Activated T-cell treated with anti-CD3 and anti-CD28 coated beads, Interleukin-2, amount 50 U/mL, for 72 hours (primary cell): ENCODE data around the gene PCDHGC5. TPM values are rescaled to one million over a fixed set of nuclear protein-coding genes. Genes with fewer than 3 reads are reported as not detected.

Experiments
- ATAC-seq, 2 donors: fragments of 150-1000 bp; cut with Tn5 transposase; replicated peaks in 1 of 2; 2 replicates each; pipeline ENCODE4 v1.10.0; 2021; ENCODE audit warnings: moderate library complexity in 2 of 2, mild to moderate bottlenecking in 1 of 2
- DNase-seq, 2 donors: peaks; one replicate each; pipeline ENCODE4 v3.0.0; 2021 to 2022; ENCODE audit warnings: mixed read lengths in 1 of 2
- H3K27ac Mint-ChIP-seq: one replicate; pipeline ENCODE4 v1.8.0; 2022; ENCODE audit warnings: mild to moderate bottlenecking, moderate library complexity, mixed read lengths
- H3K27me3 Mint-ChIP-seq: one replicate; pipeline ENCODE4 v1.8.0; 2022; ENCODE audit warnings: low read depth, mixed read lengths
- H3K36me3 Mint-ChIP-seq, 2 donors: one replicate each; pipeline ENCODE4 v1.8.0; 2022; ENCODE audit warnings: mixed read lengths in 2 of 2, mild to moderate bottlenecking in 1 of 2; ENCODE audit not compliant: insufficient read depth in 2 of 2
- H3K4me1 Mint-ChIP-seq: one replicate; pipeline ENCODE4 v1.8.0; 2022; ENCODE audit warnings: low read depth, mixed read lengths
- H3K4me3 Mint-ChIP-seq, 2 donors: one replicate each; pipeline ENCODE4 v1.8.0; 2022; ENCODE audit warnings: mild to moderate bottlenecking in 2 of 2, mixed read lengths in 2 of 2, moderate library complexity in 2 of 2
- H3K9me3 Mint-ChIP-seq, 2 donors: one replicate each; pipeline ENCODE4 v1.8.0; 2022; ENCODE audit warnings: mixed read lengths in 2 of 2
- total RNA-seq, 2 donors: library from RNA; stranded (reverse); gene quantifications; one replicate each; pipeline ENCODE4 v1.2.3, GENCODE V29; 2022

The PCDHGC5 gene
- total RNA-seq, 2 donors from 2014 or later = not detected

- Mint-ChIP-seq H3K4me1 (no peaks in the 10 kb centered on the region), H3K4me3 (no peak overlapping the region), H3K27ac (peak overlapping the region; percentile 82), H3K36me3 (peaks cover 3 to 18% of the 10 kb centered on the region in 2 donors), H3K27me3 (no peaks in the 10 kb centered on the region), H3K9me3 (no peaks in the 10 kb centered on the region)
- DNase-seq (no peak), ATAC-seq (no peak)
Observed at GRCh38 chr5:141534492-141535213, 45.8 kb downstream of the PCDHGC5 start.

Other genes with a start within 250 kb of the PCDHGC5 start
- gene PCDHB15, start 243.7 kb upstream of the PCDHGC5 start, total RNA-seq = not detected
- gene SLC25A2, start 185.0 kb upstream of the PCDHGC5 start, total RNA-seq = under 1 TPM; 0.46 to 0.63 TPM
- 10 to 100 TPM; 56.7 to 62.5 TPM for gene TAF7, start 168.3 kb upstream of the PCDHGC5 start, total RNA-seq
- under 1 TPM; 0.05 TPM for gene PCDHGA1, start 158.6 kb upstream of the PCDHGC5 start, total RNA-seq
- under 1 TPM in 1 of 2 donors, not detected in 1; 0.07 TPM for gene PCDHGA2, start 150.3 kb upstream of the PCDHGC5 start, total RNA-seq
- under 1 TPM in 1 of 2 donors, not detected in 1; 0.12 TPM for gene PCDHGA3, start 145.3 kb upstream of the PCDHGC5 start, total RNA-seq
- gene PCDHGB1, start 139.0 kb upstream of the PCDHGC5 start, total RNA-seq = under 1 TPM in 1 of 2 donors, not detected in 1; 0.19 TPM
- gene PCDHGA4, start 134.1 kb upstream of the PCDHGC5 start, total RNA-seq = under 1 TPM; 0.25 to 0.26 TPM
- under 1 TPM; 0.28 to 0.34 TPM for gene PCDHGB2, start 129.1 kb upstream of the PCDHGC5 start, total RNA-seq
- under 1 TPM in 1 of 2 donors, not detected in 1; 0.12 TPM for gene PCDHGA5, start 124.9 kb upstream of the PCDHGC5 start, total RNA-seq
- gene PCDHGB3, start 118.8 kb upstream of the PCDHGC5 start, total RNA-seq = under 1 TPM; 0.19 to 0.28 TPM
- gene PCDHGA6, start 115.2 kb upstream of the PCDHGC5 start, total RNA-seq = under 1 TPM; 0.16 to 0.29 TPM
- under 1 TPM in 1 of 2 donors, not detected in 1; 0.12 TPM for gene PCDHGA7, start 106.3 kb upstream of the PCDHGC5 start, total RNA-seq
- not detected for gene PCDHGB4, start 101.4 kb upstream of the PCDHGC5 start, total RNA-seq
- not detected for gene PCDHGA8, start 96.4 kb upstream of the PCDHGC5 start, total RNA-seq
- under 1 TPM; 0.17 to 0.21 TPM for gene PCDHGB5, start 91.1 kb upstream of the PCDHGC5 start, total RNA-seq
- gene PCDHGA9, start 86.3 kb upstream of the PCDHGC5 start, total RNA-seq = under 1 TPM; 0.09 to 0.10 TPM
- under 1 TPM in 1 of 2 donors, not detected in 1; 0.09 TPM for gene PCDHGB6, start 81.1 kb upstream of the PCDHGC5 start, total RNA-seq
- gene PCDHGA10, start 76.1 kb upstream of the PCDHGC5 start, total RNA-seq = under 1 TPM; 0.12 TPM
- under 1 TPM in 1 of 2 donors, not detected in 1; 0.17 TPM for gene PCDHGB7, start 71.4 kb upstream of the PCDHGC5 start, total RNA-seq
- under 1 TPM in 1 of 2 donors, not detected in 1; 0.22 TPM for gene PCDHGA11, start 68.0 kb upstream of the PCDHGC5 start, total RNA-seq
- gene PCDHGA12, start 58.6 kb upstream of the PCDHGC5 start, total RNA-seq = under 1 TPM; 0.12 to 0.17 TPM
- not detected for gene PCDHGC3, start 13.1 kb upstream of the PCDHGC5 start, total RNA-seq
- gene PCDHGC4, start 4.1 kb upstream of the PCDHGC5 start, total RNA-seq = not detected
- 100 to 1,000 TPM; 162 to 165 TPM for gene DIAPH1, start 129.9 kb downstream of the PCDHGC5 start, total RNA-seq
- 10 to 100 TPM; 64.1 to 69.2 TPM for gene HDAC3, start 147.8 kb downstream of the PCDHGC5 start, total RNA-seq
- 10 to 100 TPM; 14.6 to 19.5 TPM for gene RELL2, start 147.9 kb downstream of the PCDHGC5 start, total RNA-seq
- 10 to 100 TPM; 54.1 to 61.1 TPM for gene FCHSD1, start 162.3 kb downstream of the PCDHGC5 start, total RNA-seq
- 1 to 10 TPM; 3.2 to 4.1 TPM for gene ARAP3, start 193.1 kb downstream of the PCDHGC5 start, total RNA-seq